Effector memory CD4-positive, alpha-beta T cell (primary cell): ENCODE results near the gene PPP2R3A.

Experiments
- DNase-seq, 3 donors: peaks; one replicate each; pipeline ENCODE4 v3.0.0-alpha.2; 2020
- H3K27ac ChIP-seq: 2 replicates; pipeline ENCODE4 v1.7.0; 2013; ENCODE audit warnings: mild to moderate bottlenecking, low read length, moderate library complexity; ENCODE audit not compliant: insufficient read depth, poor library complexity, severe bottlenecking
- H3K27me3 ChIP-seq: replicated peaks from 2 replicates; pipeline ENCODE4 v1.7.0; 2013; ENCODE audit warnings: mild to moderate bottlenecking, low read length; ENCODE audit not compliant: insufficient read depth, control insufficient read depth, poor library complexity, severe bottlenecking
- H3K36me3 ChIP-seq: 2 replicates; pipeline ENCODE4 v1.7.0; 2013; ENCODE audit warnings: mild to moderate bottlenecking, low read length, moderate library complexity; ENCODE audit not compliant: control insufficient read depth, insufficient read depth
- H3K4me1 ChIP-seq: 2 replicates; pipeline ENCODE4 v1.7.0; 2013; ENCODE audit warnings: low read length, mild to moderate bottlenecking; ENCODE audit not compliant: control insufficient read depth, insufficient read depth, poor library complexity, severe bottlenecking
- H3K4me3 ChIP-seq: 2 replicates; pipeline ENCODE4 v1.7.0; 2013; ENCODE audit warnings: low read length, low read depth, mild to moderate bottlenecking; ENCODE audit not compliant: insufficient read depth, poor library complexity, severe bottlenecking
- H3K9me3 ChIP-seq: 2 replicates; pipeline ENCODE4 v1.7.0; 2013; ENCODE audit warnings: mild to moderate bottlenecking, low read length, moderate library complexity; ENCODE audit not compliant: control insufficient read depth

Gene PPP2R3A

DNA sequence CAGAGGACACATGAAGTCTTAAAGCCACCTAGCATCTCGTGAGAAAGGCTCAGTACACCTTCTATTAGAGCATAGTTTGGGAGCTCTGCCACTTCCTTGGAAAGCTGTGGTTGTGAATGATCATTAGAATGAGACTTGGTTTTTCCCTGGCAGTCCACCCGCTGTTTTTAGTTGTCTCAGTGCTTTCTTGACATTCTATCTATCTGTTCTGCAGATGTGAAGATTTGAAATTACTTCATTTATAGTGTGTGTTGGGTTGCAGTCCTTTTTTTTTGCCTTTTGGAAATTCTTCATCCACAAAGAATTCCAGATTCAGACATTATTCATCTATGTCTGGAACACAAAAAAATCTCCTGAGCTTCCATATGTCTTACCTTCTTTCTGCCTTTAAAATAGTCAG is 23.7 kb downstream of the PPP2R3A start:
- Histone ChIP-seq H3K9me3 (no peaks in the 10 kb centered on the region), H3K4me1 (no peaks in the 10 kb centered on the region), H3K27me3 (no peaks in the 10 kb centered on the region), H3K36me3 (no peaks in the 10 kb centered on the region), H3K4me3 (no peak overlapping the region), H3K27ac (no peak overlapping the region)
- DNase-seq, result no peak

GRCh38 chr3:135990903-135991302 is 25.4 kb downstream of the PPP2R3A start:
- Histone ChIP-seq H3K27me3 (no peaks in the 10 kb centered on the region), H3K4me1 (no peaks in the 10 kb centered on the region), H3K4me3 (no peak overlapping the region), H3K36me3 (no peaks in the 10 kb centered on the region), H3K27ac (no peak overlapping the region), H3K9me3 (no peaks in the 10 kb centered on the region)
- no peak for DNase-seq

GRCh38 chr3:135991621-135992020 is 26.1 kb downstream of the PPP2R3A start:
- H3K27ac ChIP-seq, result no peak overlapping the region
- no peak overlapping the region for H3K4me3 ChIP-seq
- DNase-seq, result no peak
- H3K9me3 ChIP-seq, result no peaks in the 10 kb centered on the region
- no peaks in the 10 kb centered on the region for H3K4me1 ChIP-seq
- no peaks in the 10 kb centered on the region for H3K36me3 ChIP-seq
- no peaks in the 10 kb centered on the region for H3K27me3 ChIP-seq

DNA sequence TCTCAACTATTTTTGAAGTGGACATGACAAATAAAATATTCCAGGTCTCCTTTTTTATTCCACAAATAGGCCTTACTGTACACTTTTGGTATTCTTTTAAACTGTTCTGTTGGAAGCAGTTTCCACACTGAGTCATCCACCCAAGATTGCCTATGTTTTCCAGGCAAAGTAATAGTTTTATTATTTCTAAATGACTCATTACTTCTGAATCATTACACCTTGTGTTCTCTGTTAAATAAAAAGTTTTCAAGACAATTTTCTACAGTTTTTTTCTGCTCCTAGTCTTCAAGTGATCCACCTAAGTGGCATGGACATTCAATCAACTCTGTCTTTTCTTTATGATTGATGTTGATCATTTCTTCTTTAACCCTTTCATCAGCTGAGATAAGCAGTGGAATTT is 26.5 kb downstream of the PPP2R3A start:
- Histone ChIP-seq H3K36me3 (no peaks in the 10 kb centered on the region), H3K4me1 (no peaks in the 10 kb centered on the region), H3K27ac (no peak overlapping the region), H3K4me3 (no peak overlapping the region), H3K9me3 (no peaks in the 10 kb centered on the region), H3K27me3 (no peaks in the 10 kb centered on the region)
- DNase-seq, result no peak

DNA sequence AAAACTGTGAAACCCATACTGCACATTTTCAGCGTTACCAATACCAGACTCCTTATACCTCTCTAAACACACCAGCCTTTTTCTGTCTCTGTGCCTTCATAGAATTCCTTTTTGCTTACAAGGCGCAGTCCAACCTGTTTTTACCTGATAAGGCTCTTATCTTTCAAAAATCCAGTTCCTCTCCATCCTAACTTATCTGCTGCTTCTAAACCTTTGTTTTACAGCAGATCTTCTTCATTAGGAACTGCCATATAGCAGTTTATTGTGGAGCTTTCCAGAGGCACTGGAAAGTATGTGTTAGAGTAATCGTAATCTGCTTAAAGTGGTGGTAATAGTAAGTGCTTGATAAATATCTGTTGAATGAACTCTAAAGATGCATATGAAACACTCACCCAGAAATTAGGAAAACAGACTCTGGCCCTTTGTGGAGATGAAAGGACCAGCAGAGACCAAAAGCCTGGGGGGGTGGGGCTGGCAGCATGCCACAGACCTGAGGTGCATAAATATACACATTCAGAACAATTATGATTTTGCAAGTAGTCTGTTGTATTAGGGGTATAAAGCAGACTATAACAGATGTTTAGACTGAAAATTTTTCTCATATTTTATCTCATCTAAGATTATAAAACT is 29.3 kb downstream of the PPP2R3A start:
- Histone ChIP-seq H3K4me3 (no peak overlapping the region), H3K9me3 (no peaks in the 10 kb centered on the region), H3K27ac (no peak overlapping the region), H3K27me3 (no peaks in the 10 kb centered on the region), H3K4me1 (no peaks in the 10 kb centered on the region), H3K36me3 (no peaks in the 10 kb centered on the region)
- DNase-seq, result no peak

GRCh38 chr3:135995766-135996165 is 30.2 kb downstream of the PPP2R3A start:
- no peak overlapping the region for H3K27ac ChIP-seq
- no peak for DNase-seq
- H3K4me3 ChIP-seq, result no peak overlapping the region
- H3K36me3 ChIP-seq, result no peaks in the 10 kb centered on the region
- no peaks in the 10 kb centered on the region for H3K9me3 ChIP-seq
- H3K4me1 ChIP-seq, result no peaks in the 10 kb centered on the region
- H3K27me3 ChIP-seq, result no peaks in the 10 kb centered on the region

GRCh38 chr3:135997554-135998320 is 32.2 kb downstream of the PPP2R3A start:
- DNase-seq, result no peak
- Histone ChIP-seq H3K27ac (no peak overlapping the region), H3K27me3 (no peaks in the 10 kb centered on the region), H3K4me3 (no peak overlapping the region), H3K4me1 (no peaks in the 10 kb centered on the region), H3K36me3 (no peaks in the 10 kb centered on the region), H3K9me3 (no peaks in the 10 kb centered on the region)

DNA sequence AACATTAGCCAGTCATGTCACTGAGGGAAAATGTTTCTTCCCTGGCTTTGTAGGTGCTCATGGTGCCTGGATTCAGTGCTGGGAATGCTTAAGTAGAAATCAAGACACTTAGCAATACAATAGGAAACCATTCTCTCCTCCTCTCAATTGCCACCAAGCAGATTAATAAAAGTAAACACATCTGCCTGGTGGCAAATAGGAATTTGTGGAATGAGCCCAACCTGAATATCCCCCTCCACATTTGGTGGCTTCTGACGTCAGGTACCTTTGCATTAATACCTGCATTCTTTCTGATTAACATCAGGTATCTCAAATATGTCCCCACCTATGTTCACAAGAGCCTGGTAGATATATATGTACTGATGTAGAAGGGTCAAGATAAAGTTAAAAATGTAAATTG is 42.7 kb downstream of the PPP2R3A start:
- no peak for DNase-seq
- no peaks in the 10 kb centered on the region for H3K27me3 ChIP-seq
- H3K4me3 ChIP-seq, result no peak overlapping the region
- no peaks in the 10 kb centered on the region for H3K9me3 ChIP-seq
- no peak overlapping the region for H3K27ac ChIP-seq
- no peaks in the 10 kb centered on the region for H3K4me1 ChIP-seq
- H3K36me3 ChIP-seq, result no peaks in the 10 kb centered on the region

- no peak overlapping the region for H3K27ac ChIP-seq
- H3K36me3 ChIP-seq, result no peaks in the 10 kb centered on the region
- H3K4me1 ChIP-seq, result no peaks in the 10 kb centered on the region
- no peaks in the 10 kb centered on the region for H3K27me3 ChIP-seq
- no peaks in the 10 kb centered on the region for H3K9me3 ChIP-seq
- no peak overlapping the region for H3K4me3 ChIP-seq
- no peak for DNase-seq
Observed at GRCh38 chr3:136008732-136009470, 43.4 kb downstream of the PPP2R3A start.

DNA sequence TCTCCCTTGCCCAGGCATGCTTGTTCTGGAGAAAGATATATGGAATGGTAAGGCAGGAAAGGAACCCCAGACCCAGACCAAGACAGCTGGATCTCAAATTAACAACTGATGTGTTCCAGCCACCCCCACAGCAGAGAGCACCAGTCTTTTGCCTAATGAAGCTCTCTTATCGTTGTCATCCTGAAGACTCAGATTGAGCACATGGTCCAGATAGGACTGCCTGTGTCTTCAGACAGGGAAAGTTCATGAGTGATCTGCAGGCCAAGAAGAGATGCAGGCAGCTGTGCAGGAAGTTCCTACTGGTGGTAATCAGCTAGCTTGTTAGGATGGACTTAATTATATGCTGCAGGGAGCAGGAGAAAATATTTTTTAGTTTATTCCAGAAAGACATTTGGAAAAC is 53.3 kb downstream of the PPP2R3A start:
- H3K4me3 ChIP-seq, result no peak overlapping the region
- DNase-seq, result no peak

More for the DNA sequence above, 53.3 kb downstream of the PPP2R3A start:
- no peaks in the 10 kb centered on the region for H3K36me3 ChIP-seq
- no peaks in the 10 kb centered on the region for H3K27me3 ChIP-seq
- no peaks in the 10 kb centered on the region for H3K4me1 ChIP-seq
- H3K27ac ChIP-seq, result no peak overlapping the region
- H3K9me3 ChIP-seq, result no peaks in the 10 kb centered on the region
